ENCODE results near the gene FBXO7. TPM values are rescaled to one million over a fixed set of nuclear protein-coding genes. Genes with fewer than 3 reads are reported as not detected.

The FBXO7 gene
- total RNA-seq, 1 experiment from 2014 or later = 85.1 TPM

DNA sequence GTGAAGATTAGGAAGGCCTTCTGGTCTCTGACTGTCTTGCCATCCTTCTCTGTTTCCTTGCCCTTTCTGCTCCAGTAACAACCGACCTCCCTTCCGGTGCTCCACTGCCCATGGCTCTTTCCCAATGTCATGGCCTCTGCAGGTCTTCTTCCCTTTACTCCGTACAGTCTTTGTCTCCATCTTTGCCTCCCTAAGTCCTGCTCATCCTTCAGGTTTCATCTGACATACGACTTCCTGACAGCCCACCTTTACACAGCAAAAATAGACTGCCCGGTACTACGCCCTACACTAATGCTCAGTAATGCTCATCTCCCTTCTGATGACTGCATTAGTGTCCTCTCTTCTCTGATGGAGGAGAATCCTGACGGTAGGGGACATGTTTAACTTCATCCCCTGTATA, 63.9 kb downstream of the FBXO7 start:
- ChIA-PET POLR2A (no interaction called here), CTCF (no interaction called here)
- Histone ChIP-seq H3K36me3 (ENCODE audit: control insufficient read depth, insufficient read depth, low read length) (no peaks in the 10 kb centered on the region), H3K27me3 (replicated peaks; ENCODE audit: control insufficient read depth, insufficient read depth, low read length) (no peaks in the 10 kb centered on the region), H3K4me3 (ENCODE audit: low read depth, low read length) (no peak overlapping the region), H3K9me3 (no peaks in the 10 kb centered on the region), H3K4me1 (peaks cover 16% of the 10 kb centered on the region)
- DNase-seq = no peak
- H3K36me3 Mint-ChIP-seq (ENCODE audit: insufficient read depth, unreplicated experiment) = no peaks in the 10 kb centered on the region
- no peaks in the 10 kb centered on the region for H3K9me3 Mint-ChIP-seq (ENCODE audit: unreplicated experiment)
- TF ChIP-seq, protein P1, sequence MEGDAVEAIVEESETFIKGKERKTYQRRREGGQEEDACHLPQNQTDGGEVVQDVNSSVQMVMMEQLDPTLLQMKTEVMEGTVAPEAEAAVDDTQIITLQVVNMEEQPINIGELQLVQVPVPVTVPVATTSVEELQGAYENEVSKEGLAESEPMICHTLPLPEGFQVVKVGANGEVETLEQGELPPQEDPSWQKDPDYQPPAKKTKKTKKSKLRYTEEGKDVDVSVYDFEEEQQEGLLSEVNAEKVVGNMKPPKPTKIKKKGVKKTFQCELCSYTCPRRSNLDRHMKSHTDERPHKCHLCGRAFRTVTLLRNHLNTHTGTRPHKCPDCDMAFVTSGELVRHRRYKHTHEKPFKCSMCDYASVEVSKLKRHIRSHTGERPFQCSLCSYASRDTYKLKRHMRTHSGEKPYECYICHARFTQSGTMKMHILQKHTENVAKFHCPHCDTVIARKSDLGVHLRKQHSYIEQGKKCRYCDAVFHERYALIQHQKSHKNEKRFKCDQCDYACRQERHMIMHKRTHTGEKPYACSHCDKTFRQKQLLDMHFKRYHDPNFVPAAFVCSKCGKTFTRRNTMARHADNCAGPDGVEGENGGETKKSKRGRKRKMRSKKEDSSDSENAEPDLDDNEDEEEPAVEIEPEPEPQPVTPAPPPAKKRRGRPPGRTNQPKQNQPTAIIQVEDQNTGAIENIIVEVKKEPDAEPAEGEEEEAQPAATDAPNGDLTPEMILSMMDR (IDR thresholded peaks at IDR 0.05; ENCODE audit: insufficient read depth in 1 of 2, low read depth in 1 of 2, low read length in 1 of 2, severe bottlenecking in 1 of 2, unreplicated experiment in 1 of 2) = no peak
- no peak overlapping the region for H3K27ac Mint-ChIP-seq (ENCODE audit: unreplicated experiment)
- intact Hi-C loops (cut with micrococcal nuclease; ENCODE audit: unreplicated experiment) = no loop called here
- BruUV-seq (replicated peaks) = no TSS peak
- H3K27me3 Mint-ChIP-seq (ENCODE audit: insufficient read depth, unreplicated experiment) = no peaks in the 10 kb centered on the region
- no peak overlapping the region for H3K4me3 Mint-ChIP-seq (ENCODE audit: unreplicated experiment)
- H3K4me1 Mint-ChIP-seq (ENCODE audit: low read depth, unreplicated experiment) = peaks cover 18% of the 10 kb centered on the region

DNA sequence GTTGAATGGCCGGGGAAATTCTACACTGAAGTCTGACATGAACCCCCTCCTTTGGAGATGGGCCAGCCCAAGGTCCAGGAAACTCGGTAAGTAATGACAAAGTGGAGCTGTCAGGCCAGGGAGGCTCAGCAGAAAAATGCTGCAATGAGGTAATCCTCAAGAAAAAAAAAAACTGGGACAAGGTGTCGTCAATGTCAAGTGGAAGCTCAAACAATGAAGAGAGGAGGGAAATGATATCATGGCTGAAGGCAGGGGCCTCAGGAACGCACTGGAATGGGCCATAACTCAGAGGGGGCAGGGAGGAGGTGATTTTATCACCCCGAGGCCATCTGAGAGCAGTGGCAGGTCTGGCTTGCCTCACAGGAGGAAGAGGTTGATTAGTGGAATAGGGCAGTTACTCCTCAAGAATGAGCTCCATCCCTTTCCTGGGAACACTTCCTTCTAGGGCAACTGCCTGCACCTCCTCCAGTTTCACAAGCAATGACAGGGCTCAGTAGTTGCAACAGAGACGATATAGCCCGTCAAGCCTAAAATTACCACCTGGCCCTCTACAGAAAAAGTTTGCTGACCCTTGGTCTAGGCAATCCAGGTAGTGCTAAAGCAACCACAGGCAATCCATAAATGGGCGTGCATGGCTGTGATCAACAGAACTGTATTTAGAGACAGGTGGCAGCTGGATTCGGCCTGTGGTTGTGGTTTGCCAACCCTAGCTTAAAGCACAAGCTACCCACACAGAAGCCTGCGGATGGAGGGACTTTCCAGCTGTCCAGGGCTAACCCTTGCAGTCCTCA, 65.2 kb downstream of the FBXO7 start:
- Mint-ChIP-seq H3K27ac (ENCODE audit: unreplicated experiment) (no peak overlapping the region), H3K4me1 (ENCODE audit: low read depth, unreplicated experiment) (peaks cover 11% of the 10 kb centered on the region), H3K36me3 (ENCODE audit: insufficient read depth, unreplicated experiment) (no peaks in the 10 kb centered on the region), H3K27me3 (ENCODE audit: insufficient read depth, unreplicated experiment) (no peaks in the 10 kb centered on the region), H3K9me3 (ENCODE audit: unreplicated experiment) (no peaks in the 10 kb centered on the region), H3K4me3 (ENCODE audit: unreplicated experiment) (no peak overlapping the region)
- ChIA-PET POLR2A (no interaction called here), CTCF (interaction anchor here (0.6 kb wide), 1 partner anchor 82 kb away, joined by 4 read pairs; no protein-coding TSS in a partner anchor)
- intact Hi-C loops (cut with micrococcal nuclease; ENCODE audit: unreplicated experiment) = no loop called here
- H3K27me3 ChIP-seq (replicated peaks; ENCODE audit: control insufficient read depth, insufficient read depth, low read length) = no peaks in the 10 kb centered on the region
- TF ChIP-seq, protein P1 (IDR thresholded peaks at IDR 0.05; ENCODE audit: insufficient read depth in 1 of 2, low read depth in 1 of 2, low read length in 1 of 2, severe bottlenecking in 1 of 2, unreplicated experiment in 1 of 2) = no peak
- peaks cover 3% of the 10 kb centered on the region for H3K4me1 ChIP-seq
- no TSS peak for BruUV-seq (replicated peaks)
- no peak overlapping the region for H3K4me3 ChIP-seq (ENCODE audit: low read depth, low read length)
- H3K9me3 ChIP-seq = no peaks in the 10 kb centered on the region
- no peaks in the 10 kb centered on the region for H3K36me3 ChIP-seq (ENCODE audit: control insufficient read depth, insufficient read depth, low read length)
- no peak for DNase-seq

DNA sequence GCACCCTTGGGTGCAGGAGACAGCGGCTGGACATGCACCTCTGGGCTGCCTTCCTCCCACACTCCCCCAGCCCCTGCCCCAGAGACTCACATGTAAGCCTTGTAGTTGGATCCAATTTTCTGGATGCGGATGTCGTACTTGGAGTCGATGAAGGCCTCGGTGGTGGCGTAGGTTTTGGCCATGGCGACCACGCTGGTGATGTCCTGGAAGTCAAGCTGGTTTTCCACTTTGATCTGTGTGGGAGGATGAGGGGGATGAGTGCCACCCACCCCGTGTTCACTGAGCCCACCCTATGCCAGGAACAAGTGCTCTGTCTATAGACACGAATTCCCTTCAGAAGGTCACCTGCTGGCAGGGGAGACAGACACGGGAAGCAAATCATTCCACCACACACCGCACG, 66.9 kb downstream of the FBXO7 start:
- Histone ChIP-seq H3K27me3 (replicated peaks; ENCODE audit: control insufficient read depth, insufficient read depth, low read length) (no peaks in the 10 kb centered on the region), H3K4me1 (no peaks in the 10 kb centered on the region), H3K9me3 (no peaks in the 10 kb centered on the region), H3K4me3 (ENCODE audit: low read depth, low read length) (no peak overlapping the region), H3K36me3 (ENCODE audit: control insufficient read depth, insufficient read depth, low read length) (no peaks in the 10 kb centered on the region)
- Mint-ChIP-seq H3K4me3 (ENCODE audit: unreplicated experiment) (no peak overlapping the region), H3K4me1 (ENCODE audit: low read depth, unreplicated experiment) (peaks cover 11% of the 10 kb centered on the region), H3K36me3 (ENCODE audit: insufficient read depth, unreplicated experiment) (no peaks in the 10 kb centered on the region), H3K27ac (ENCODE audit: unreplicated experiment) (no peak overlapping the region), H3K27me3 (ENCODE audit: insufficient read depth, unreplicated experiment) (no peaks in the 10 kb centered on the region), H3K9me3 (ENCODE audit: unreplicated experiment) (no peaks in the 10 kb centered on the region)
- ChIA-PET CTCF (no interaction called here), POLR2A (no interaction called here)
- BruUV-seq (replicated peaks) = no TSS peak
- no peak for DNase-seq
- intact Hi-C loops (cut with micrococcal nuclease; ENCODE audit: unreplicated experiment) = no loop called here
- TF ChIP-seq, protein P1 (IDR thresholded peaks at IDR 0.05; ENCODE audit: insufficient read depth in 1 of 2, low read depth in 1 of 2, low read length in 1 of 2, severe bottlenecking in 1 of 2, unreplicated experiment in 1 of 2) = no peak
